ENCODE results near the gene SLC43A2.
A peak's percentile ranks its signal among the peaks of the same experiment; 100 is the strongest.
"Not testable (repeated sequence)": the region's sequence is repeated elsewhere in the genome, so short reads cannot be mapped to it uniquely, and the experiment has no call there.

Gene SLC43A2

GRCh38 chr17:1546292-1546922 lies 82.2 kb downstream of the SLC43A2 start:
- no peak for TF ChIP-seq JUND (IDR thresholded peaks at IDR 0.05; ENCODE audit: low read depth)
- in situ Hi-C loops (cut with HindIII; ENCODE audit: low pct_unique_long_range_greater_than_20kb, low sequenced_read_pairs), result no loop called here
- DNase-seq (ENCODE audit: low read depth in 1 of 2, low spot score in 1 of 2), result no peak

- in situ Hi-C loops (cut with HindIII; ENCODE audit: low pct_unique_long_range_greater_than_20kb, low sequenced_read_pairs), result no loop called here
- DNase-seq (ENCODE audit: low read depth in 1 of 2, low spot score in 1 of 2), result no peak
- no peak for TF ChIP-seq JUND (IDR thresholded peaks at IDR 0.05; ENCODE audit: low read depth)
Observed at GRCh38 chr17:1545618-1546017, 83.0 kb downstream of the SLC43A2 start.

GRCh38 chr17:1542316-1542715 lies 86.3 kb downstream of the SLC43A2 start:
- in situ Hi-C loops (cut with HindIII; ENCODE audit: low pct_unique_long_range_greater_than_20kb, low sequenced_read_pairs), result no loop called here
- DNase-seq (ENCODE audit: low read depth in 1 of 2, low spot score in 1 of 2), result no peak
- no peak for TF ChIP-seq JUND (IDR thresholded peaks at IDR 0.05; ENCODE audit: low read depth)

- in situ Hi-C loops (cut with HindIII; ENCODE audit: low pct_unique_long_range_greater_than_20kb, low sequenced_read_pairs), result no loop called here
Observed at GRCh38 chr17:1541367-1541904, 87.2 kb downstream of the SLC43A2 start.

GRCh38 chr17:1539811-1540210 lies 88.8 kb downstream of the SLC43A2 start:
- TF ChIP-seq JUND (IDR thresholded peaks at IDR 0.05; ENCODE audit: low read depth), result no peak
- in situ Hi-C loops (cut with HindIII; ENCODE audit: low pct_unique_long_range_greater_than_20kb, low sequenced_read_pairs), result no loop called here

More at GRCh38 chr17:1541367-1541904, 87.2 kb downstream of the SLC43A2 start:
- no peak for DNase-seq (ENCODE audit: low read depth in 1 of 2, low spot score in 1 of 2)
- no peak for TF ChIP-seq JUND (IDR thresholded peaks at IDR 0.05; ENCODE audit: low read depth)

GRCh38 chr17:1535737-1536136 lies 92.9 kb downstream of the SLC43A2 start:
- TF ChIP-seq JUND (IDR thresholded peaks at IDR 0.05; ENCODE audit: low read depth), result no peak
- in situ Hi-C loops (cut with HindIII; ENCODE audit: low pct_unique_long_range_greater_than_20kb, low sequenced_read_pairs), result no loop called here
- DNase-seq (ENCODE audit: low read depth in 1 of 2, low spot score in 1 of 2), result no peak

More at GRCh38 chr17:1539811-1540210, 88.8 kb downstream of the SLC43A2 start:
- no peak for DNase-seq (ENCODE audit: low read depth in 1 of 2, low spot score in 1 of 2)

GRCh38 chr17:1533661-1534325 lies 94.8 kb downstream of the SLC43A2 start:
- no peak for TF ChIP-seq JUND (IDR thresholded peaks at IDR 0.05; ENCODE audit: low read depth)
- DNase-seq (ENCODE audit: low read depth in 1 of 2, low spot score in 1 of 2), result no peak
- in situ Hi-C loops (cut with HindIII; ENCODE audit: low pct_unique_long_range_greater_than_20kb, low sequenced_read_pairs), result no loop called here

- in situ Hi-C loops (cut with HindIII; ENCODE audit: low pct_unique_long_range_greater_than_20kb, low sequenced_read_pairs), result no loop called here
- TF ChIP-seq JUND (IDR thresholded peaks at IDR 0.05; ENCODE audit: low read depth), result no peak
- DNase-seq (ENCODE audit: low read depth in 1 of 2, low spot score in 1 of 2), result peak in 1 of 2 experiments; percentile 54
Observed at GRCh38 chr17:1532836-1533602, 95.6 kb downstream of the SLC43A2 start.

GRCh38 chr17:1529863-1530262 lies 98.8 kb downstream of the SLC43A2 start:
- no peak for DNase-seq (ENCODE audit: low read depth in 1 of 2, low spot score in 1 of 2)
- TF ChIP-seq JUND (IDR thresholded peaks at IDR 0.05; ENCODE audit: low read depth), result no peak
- in situ Hi-C loops (cut with HindIII; ENCODE audit: low pct_unique_long_range_greater_than_20kb, low sequenced_read_pairs), result no loop called here

- in situ Hi-C loops (cut with HindIII; ENCODE audit: low pct_unique_long_range_greater_than_20kb, low sequenced_read_pairs), result not testable (repeated sequence)
Observed at GRCh38 chr17:1526876-1527275, 101.8 kb downstream of the SLC43A2 start.

GRCh38 chr17:1522626-1523025 lies 106.0 kb downstream of the SLC43A2 start:
- in situ Hi-C loops (cut with HindIII; ENCODE audit: low pct_unique_long_range_greater_than_20kb, low sequenced_read_pairs), result no loop called here
- no peak for DNase-seq (ENCODE audit: low read depth in 1 of 2, low spot score in 1 of 2)
- no peak for TF ChIP-seq JUND (IDR thresholded peaks at IDR 0.05; ENCODE audit: low read depth)

More at GRCh38 chr17:1526876-1527275, 101.8 kb downstream of the SLC43A2 start:
- DNase-seq (ENCODE audit: low read depth in 1 of 2, low spot score in 1 of 2), result not testable (repeated sequence)

- TF ChIP-seq JUND (IDR thresholded peaks at IDR 0.05; ENCODE audit: low read depth), result no peak
- in situ Hi-C loops (cut with HindIII; ENCODE audit: low pct_unique_long_range_greater_than_20kb, low sequenced_read_pairs), result no loop called here
Observed at GRCh38 chr17:1521086-1521640, 107.5 kb downstream of the SLC43A2 start.

More at GRCh38 chr17:1521086-1521640, 107.5 kb downstream of the SLC43A2 start:
- no peak for DNase-seq (ENCODE audit: low read depth in 1 of 2, low spot score in 1 of 2)

Data from T47D (cell line).